Activated CD4-positive, CD25-positive, alpha-beta regulatory T cell treated with anti-CD3 and anti-CD28 coated beads, Interleukin-2, amount 50 U/mL, for 72 hours (primary cell): Measurements from ENCODE around the gene DMC1.
"Not testable (repeated sequence)": the region's sequence is repeated elsewhere in the genome, so short reads cannot be mapped to it uniquely, and the experiment has no call there.

ENCODE experiments used
- DNase-seq: peaks from one replicate; pipeline ENCODE4 v3.0.0; 2021

Gene DMC1

DNA sequence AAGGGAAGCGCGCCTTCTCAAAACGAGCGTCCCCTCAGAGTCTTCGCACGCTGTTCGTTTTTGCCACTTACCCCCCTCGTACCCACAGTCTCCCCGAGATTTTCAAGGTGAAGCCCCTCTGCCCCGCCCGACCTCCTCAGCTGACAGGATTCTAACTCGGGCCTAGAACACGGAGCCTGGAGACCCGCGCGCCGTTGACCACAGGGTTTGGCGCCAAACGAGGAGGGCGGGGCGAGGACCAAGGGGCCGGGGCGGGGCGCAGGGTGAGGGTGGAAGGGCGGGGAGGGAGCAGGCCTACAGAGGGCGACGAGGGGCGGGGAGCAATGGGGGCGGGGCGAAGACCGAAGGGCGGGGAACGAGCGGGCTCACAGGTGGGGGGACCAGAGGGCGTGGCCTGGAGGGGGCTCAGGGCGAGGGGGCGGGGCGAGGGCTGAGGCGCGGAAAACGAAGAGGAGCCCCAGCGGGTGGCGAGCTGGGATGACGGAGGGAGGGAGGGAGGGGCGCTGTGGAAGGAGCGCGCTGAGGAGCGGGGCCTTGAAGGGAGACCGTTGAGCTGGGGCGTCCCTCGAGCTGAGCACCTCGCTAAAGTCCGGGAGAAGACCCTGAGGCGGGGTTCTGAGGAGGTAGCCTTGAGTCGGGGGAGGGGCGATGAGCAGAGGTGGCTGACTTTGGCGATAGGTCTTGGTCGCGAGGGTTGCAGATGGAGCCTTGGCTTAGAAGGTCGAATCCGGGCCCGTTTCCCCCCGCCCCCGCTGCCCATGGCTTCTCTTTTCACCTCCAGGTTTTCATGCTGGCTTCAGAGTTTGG, at the start of gene DMC1:
Gene DMC1, minus strand, starts transcription at position 212 of the 807 bp plus-strand sequence. CDS start 1,927 bp downstream, outside the sequence.
- DNase-seq: peak; percentile 94

GRCh38 chr22:38618682-38619081, 48.7 kb upstream of the DMC1 start:
- no peak for DNase-seq

- no peak for DNase-seq
Observed at GRCh38 chr22:38618258-38618657, 48.3 kb upstream of the DMC1 start.

- not testable (repeated sequence) for DNase-seq
Observed at GRCh38 chr22:38615064-38615405, 45.1 kb upstream of the DMC1 start.

- DNase-seq: no peak
Observed at GRCh38 chr22:38614332-38615063, 44.5 kb upstream of the DMC1 start.

DNA sequence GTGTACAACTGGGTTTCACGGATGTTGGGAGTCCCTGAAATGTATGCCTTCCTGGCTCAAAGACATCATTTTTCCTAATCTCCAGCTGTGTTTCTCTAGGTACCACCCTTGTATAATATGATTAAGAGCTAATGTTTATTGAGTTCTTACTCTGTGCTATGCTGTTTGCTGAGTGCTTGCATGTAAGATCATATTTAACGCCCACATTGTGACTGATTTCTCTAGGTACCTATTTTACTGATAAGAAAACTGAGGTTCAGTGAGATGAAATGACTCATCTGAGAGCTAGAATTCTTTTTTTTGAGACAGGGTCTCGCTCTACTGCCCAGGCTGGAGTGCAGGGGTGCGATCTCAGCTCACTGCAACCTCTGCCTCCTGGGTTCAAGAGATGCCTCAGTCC, 43.6 kb upstream of the DMC1 start:
- DNase-seq: no peak

DNA sequence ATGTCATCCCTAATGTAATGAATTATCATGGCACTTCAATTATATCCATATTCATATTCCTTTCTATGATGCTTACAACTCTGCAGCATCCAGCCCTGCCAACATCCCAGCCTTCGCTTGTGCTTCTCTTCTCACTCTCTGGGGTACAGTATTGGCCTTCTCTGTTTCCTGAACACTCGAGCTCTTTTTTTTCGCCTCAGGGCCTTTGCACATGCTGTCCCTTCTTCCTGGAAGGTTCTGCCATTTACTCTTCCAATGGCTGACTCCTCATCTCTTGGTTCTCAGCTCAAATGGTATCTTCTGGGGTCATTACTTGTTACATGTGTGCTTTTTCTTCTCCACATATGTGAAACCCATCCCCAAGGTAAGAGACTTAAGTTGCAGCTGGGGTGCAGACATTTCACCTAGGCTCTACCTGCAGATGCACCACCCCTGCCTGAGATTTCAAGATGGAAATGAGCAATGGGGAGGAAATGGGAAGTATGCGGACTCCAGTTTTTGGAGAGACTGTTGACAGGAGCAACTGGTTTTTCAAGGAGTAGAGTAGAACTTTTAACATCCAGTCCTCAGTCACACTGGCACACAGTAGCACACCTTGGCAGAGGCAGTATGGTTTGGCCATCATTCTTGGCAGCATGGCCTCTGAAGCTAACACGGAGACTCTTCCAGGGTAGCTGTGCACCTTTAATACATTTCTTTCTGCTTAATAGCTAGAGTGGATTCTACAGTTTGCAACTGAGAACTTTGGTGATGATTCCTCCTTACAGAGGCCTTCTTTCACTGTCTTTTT, 42.4 kb upstream of the DMC1 start:
- DNase-seq: no peak

DNA sequence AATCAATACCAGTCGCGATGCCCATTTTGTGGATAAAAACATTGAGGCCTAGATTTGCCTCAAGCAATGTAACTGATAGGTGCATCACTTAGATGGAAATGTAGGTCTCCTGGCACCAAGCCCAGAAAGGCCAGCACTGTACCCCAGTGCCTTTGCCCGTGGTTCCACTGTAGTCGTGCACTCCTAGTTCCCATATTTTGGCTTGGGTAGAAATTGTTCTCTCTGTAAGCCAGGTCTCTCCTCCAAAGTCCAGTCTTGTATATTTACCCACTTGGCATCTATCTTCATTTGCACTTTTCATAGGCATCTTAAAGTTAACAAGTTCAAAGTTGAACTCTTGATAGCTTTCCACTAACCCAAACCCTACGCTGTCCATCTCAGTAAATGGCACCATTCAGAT, 41.6 kb upstream of the DMC1 start:
- DNase-seq: no peak

DNA sequence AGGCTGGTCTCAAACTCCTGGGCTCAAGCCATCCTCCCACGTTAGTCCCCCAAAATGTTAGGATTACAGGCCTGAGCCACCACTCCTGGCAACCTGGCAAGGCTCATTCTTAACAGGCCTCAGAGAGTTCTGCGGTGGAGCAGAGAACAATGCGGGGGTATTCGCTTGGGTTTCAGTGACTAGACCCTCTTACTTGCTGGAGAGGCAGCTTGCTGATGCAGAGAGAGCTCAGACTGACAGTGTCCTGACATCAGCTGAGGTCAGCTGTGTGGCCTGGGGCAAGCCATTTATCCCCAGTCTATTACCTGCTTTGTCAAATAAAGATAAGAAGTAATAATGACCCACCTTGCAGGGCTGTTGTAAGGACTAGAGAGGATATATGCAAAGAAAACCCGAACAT, 40.3 kb upstream of the DMC1 start:
- DNase-seq: no peak

DNA sequence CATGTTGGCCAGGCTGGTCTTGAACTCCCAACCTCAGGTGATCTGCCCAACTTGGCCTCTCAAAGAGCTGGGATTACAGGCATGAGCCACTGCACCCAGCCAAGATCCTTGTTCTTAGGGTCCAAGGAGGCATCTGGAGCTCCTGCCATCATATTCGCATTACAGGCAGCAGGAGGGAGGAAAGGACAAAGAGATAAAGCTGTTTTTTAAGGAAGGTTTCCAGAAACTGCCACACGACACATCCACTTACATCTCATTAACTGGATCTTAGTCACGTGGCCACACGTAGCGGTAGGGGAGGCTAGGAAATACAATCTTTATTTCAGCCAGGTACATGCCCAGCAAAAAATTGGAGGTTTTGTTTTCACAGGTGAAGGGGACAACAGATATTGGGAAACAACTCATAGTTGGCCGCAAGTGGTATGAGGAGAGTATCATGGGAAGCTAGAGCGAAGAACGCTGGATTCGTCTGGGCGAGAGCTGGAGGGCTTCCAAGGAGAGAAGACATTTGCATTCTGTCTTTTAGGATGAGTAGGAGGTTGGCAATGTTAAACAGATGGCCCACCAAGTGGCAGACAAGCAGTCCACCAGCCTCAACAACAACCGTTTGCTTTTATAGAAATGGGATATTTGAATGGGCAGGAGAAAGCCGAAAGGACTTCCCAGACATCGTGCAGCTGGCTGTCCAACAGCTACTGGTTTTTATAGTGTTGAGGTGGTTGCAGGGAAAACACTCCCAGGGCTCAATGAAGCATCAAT, 39.2 kb upstream of the DMC1 start:
- no peak for DNase-seq

GRCh38 chr22:38607680-38608079, 37.7 kb upstream of the DMC1 start:
- no peak for DNase-seq

DNA sequence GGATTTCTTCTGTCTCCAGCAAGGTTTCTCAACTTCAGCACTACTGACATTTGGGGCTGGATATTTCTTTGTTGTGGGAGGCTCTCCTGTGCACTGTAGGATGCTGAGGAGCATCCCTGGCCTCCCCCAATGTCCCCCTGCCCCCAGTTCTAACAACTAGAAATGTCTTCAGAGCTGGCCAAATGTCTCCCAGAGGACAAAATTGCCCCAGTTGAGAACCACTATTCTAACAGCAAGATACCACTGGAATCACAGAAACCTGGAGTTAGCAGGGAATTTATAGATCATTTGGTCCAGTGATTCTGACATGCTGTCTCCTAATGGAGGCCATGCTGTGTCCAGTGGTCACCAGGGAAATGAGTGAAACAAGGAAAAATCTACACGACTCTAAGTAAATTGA, 32.2 kb upstream of the DMC1 start:
- no peak for DNase-seq

DNA sequence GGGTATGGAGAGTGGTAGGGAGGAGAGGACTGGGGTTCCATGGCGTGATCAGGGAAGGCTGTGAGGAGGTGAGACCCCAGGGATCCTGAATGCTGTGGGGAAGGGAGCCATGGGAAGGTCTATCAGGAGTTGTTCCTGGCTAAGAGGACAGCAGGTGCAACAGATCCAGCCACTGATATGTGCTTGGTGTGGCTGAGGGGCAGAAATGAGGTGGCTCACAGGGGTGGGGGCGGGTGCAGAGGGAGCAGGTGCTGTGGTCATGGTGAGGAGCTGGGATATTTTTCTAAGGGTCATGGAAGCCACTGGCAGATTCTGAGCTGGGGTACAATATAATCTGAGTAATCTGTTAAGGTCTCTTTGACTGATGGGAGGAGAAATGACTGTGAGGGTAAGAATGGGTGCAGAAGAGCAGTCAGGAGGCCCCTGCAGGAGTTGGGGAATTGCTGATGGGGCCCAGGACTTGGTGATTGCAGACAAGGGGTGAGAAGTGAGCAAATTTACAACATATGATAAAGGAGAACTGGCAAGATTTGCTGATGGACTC, 31.3 kb upstream of the DMC1 start:
- DNase-seq: no peak

DNA sequence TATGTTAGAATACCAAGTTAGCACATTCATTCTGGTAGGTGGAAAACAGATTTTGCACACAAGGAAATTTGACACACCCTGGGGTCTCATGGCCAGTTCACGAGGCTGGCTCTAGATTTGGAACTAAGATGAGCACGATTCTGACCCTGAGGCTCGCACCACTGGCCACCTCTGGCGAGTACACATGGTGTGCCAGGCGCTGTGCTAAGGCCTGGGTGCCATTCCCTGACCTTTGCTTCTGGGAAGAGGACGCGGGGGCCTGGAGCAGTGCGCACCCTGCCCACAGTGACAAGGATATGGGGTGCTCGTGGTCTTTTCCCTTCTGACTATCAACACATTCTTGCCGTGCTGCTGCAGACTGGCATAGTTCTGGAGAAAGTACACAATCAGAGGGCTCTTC, 29.5 kb upstream of the DMC1 start:
- no peak for DNase-seq

GRCh38 chr22:38582923-38583322, 12.9 kb upstream of the DMC1 start:
- not testable (repeated sequence) for DNase-seq

DNA sequence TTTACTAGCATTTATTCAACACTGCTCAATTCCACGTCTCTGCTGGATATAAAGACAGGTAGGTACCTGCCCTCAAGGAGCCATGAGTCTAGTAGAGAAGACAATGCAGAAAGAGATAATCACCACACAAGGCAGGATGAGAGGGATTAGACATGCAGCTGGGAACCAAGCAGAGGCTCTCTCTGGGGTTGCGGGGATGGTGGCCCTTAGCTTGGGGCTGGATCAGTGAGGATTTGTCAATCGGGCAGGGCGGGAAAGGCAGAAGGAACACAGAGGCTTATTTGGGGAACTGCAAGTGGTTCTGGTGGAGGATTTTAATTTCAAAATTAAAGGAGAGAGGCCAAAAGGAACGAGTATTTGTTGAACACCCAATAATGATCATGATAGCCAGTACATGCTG, 8.5 kb upstream of the DMC1 start:
- no peak for DNase-seq

GRCh38 chr22:38572065-38572464, 2.1 kb upstream of the DMC1 start:
- no peak for DNase-seq

- peak; percentile 37 for DNase-seq
Observed at GRCh38 chr22:38570779-38571364, 889 bp upstream of the DMC1 start.

GRCh38 chr22:38569181-38569971, 607 bp downstream of the DMC1 start:
- peak; percentile 39 for DNase-seq

GRCh38 chr22:38567531-38568285, 2.3 kb downstream of the DMC1 start:
- DNase-seq: no peak
